ENCODE measurements around the gene ATP2B2.

GRCh38 chr3:10390641-10391373 is 114.6 kb downstream of the ATP2B2 start:
- no peak for TF ChIP-seq POLR2AphosphoS5 (IDR thresholded peaks at IDR 0.05)
- TF ChIP-seq CTCF (IDR thresholded peaks at IDR 0.05) = no peak
